Kidney (tissue), 14 donors: ENCODE measurements around the gene TP53BP2. TPM values are rescaled to one million over a fixed set of nuclear protein-coding genes. Genes with fewer than 3 reads are reported as not detected.
A peak's percentile ranks its signal among the peaks of the same experiment; 100 is the strongest.
"Not testable (repeated sequence)": the region's sequence is repeated elsewhere in the genome, so short reads cannot be mapped to it uniquely, and the experiment has no call there.

Experiments used
- DNase-seq, 5 donors: peaks; one replicate each; pipeline ENCODE4 v3.0.0-alpha.2; 2013 to 2020
- FAIRE-seq: peaks from 2 replicates; lab custom pipeline; 2012; peaks lifted over from hg19 to GRCh38; lab: Jason Lieb, UNC
- H3K27ac ChIP-seq, 2 donors: one replicate each; pipeline ENCODE4 v1.7.0; 2013; ENCODE audit warnings: low read depth in 2 of 2, low read length in 2 of 2, inconsistent platforms in 1 of 2
- H3K27me3 ChIP-seq: one replicate; pipeline ENCODE4 v1.7.1; 2013; ENCODE audit warnings: low read length, inconsistent platforms; ENCODE audit not compliant: control insufficient read depth, insufficient read depth
- H3K36me3 ChIP-seq, 3 donors: one replicate each; pipeline versions ENCODE4 v1.7.0 to v1.7.1; 2013; ENCODE audit warnings: low read length in 3 of 3, control low read depth in 1 of 3, inconsistent platforms in 1 of 3; ENCODE audit not compliant: insufficient read depth in 3 of 3, control insufficient read depth in 2 of 3
- H3K4me1 ChIP-seq, 3 donors: one replicate each; pipeline versions ENCODE4 v1.7.0 to v1.7.1; 2013; ENCODE audit warnings: low read length in 3 of 3, inconsistent platforms in 1 of 3, low read depth in 1 of 3; ENCODE audit not compliant: control insufficient read depth in 2 of 3, insufficient read depth in 2 of 3
- H3K4me3 ChIP-seq, 3 donors: one replicate each; pipeline versions ENCODE4 v1.7.0 to v1.8.1; 2013; ENCODE audit warnings: low read length in 3 of 3, control low read depth in 1 of 3, inconsistent platforms in 1 of 3
- H3K9ac ChIP-seq, 3 donors: one replicate each; pipeline versions ENCODE4 v1.7.0 to v1.7.1; 2013; ENCODE audit warnings: low read length in 3 of 3, control low read depth in 1 of 3, inconsistent platforms in 1 of 3
- H3K9me3 ChIP-seq, 3 donors: one replicate each; pipeline versions ENCODE4 v1.7.0 to v1.7.1; 2013; ENCODE audit warnings: low read length in 3 of 3, control low read depth in 1 of 3, inconsistent platforms in 1 of 3; ENCODE audit not compliant: control insufficient read depth in 2 of 3, insufficient read depth in 1 of 3
- CTCF ChIP-seq: IDR thresholded peaks from 3 replicates; pipeline ENCODE4 v1.5.1; 2012; ENCODE audit warnings: mild to moderate bottlenecking, moderate library complexity, borderline replicate concordance; ENCODE audit not compliant: insufficient read depth; ENCODE audit errors: extremely low read depth
- intact Hi-C: fragments of 100-400 bp; cut with DNase I; formaldehyde crosslinking; loops from one replicate; pipeline ENCODE4 v1.11.1; 2022
- polyA plus RNA-seq: library from polyadenylated mRNA; stranded (reverse); fragments of 350-450 nt; fragmentation: Illumina TruSeq; extraction: RNeasy Lipid Tissue Mini Kit (QIAGEN cat#74804); gene quantifications from one replicate; pipeline ENCODE4 v1.2.3, GENCODE V29; 2014; ENCODE audit warnings: low read depth, low replicate concordance; ENCODE audit not compliant: insufficient read depth
- total RNA-seq: library from RNA; stranded (reverse); fragmentation: NEBNext Ultra II Directional; extraction: Animal tissue kit (Norgen Biotek cat#: 25700); gene quantifications from one replicate; pipeline ENCODE4 v1.2.1, GENCODE V29; 2021
- donor health status: control.
- donor health status: control.
- donor health status: control.
- donor health status: control.
- donor health status: control.
- donor health status: DM: yes; HTN: yes; CAD: no.
- donor health status: Normal renal cell carcinoma (clear cell type).

The TP53BP2 gene
- total and polyA plus RNA-seq, 2 donors from 2014 or later: 10.3 to 45.9 TPM

GRCh38 chr1:223742856-223743517, 102.8 kb downstream of the TP53BP2 start:
- H3K27ac ChIP-seq: no peak overlapping the region
- H3K36me3 ChIP-seq: peaks cover 0 to 27% (median 9%) of the 10 kb centered on the region in 3 donors
- H3K4me3 ChIP-seq: no peak overlapping the region
- FAIRE-seq (no peak), DNase-seq (no peak)
- H3K4me1 ChIP-seq: peaks cover 0 to 16% (median 12%) of the 10 kb centered on the region in 3 donors
- H3K27me3 ChIP-seq: no peaks in the 10 kb centered on the region
- H3K9me3 ChIP-seq: no peaks in the 10 kb centered on the region
- intact Hi-C loops: no loop called here
- no peak for TF ChIP-seq CTCF
- peak overlapping the region in 1 of 3 donors; percentile 40 for H3K9ac ChIP-seq

- Histone ChIP-seq H3K9ac (no peak overlapping the region), H3K36me3 (peaks cover 0 to 24% (median 6%) of the 10 kb centered on the region in 3 donors), H3K9me3 (no peaks in the 10 kb centered on the region), H3K27me3 (no peaks in the 10 kb centered on the region), H3K4me3 (no peak overlapping the region), H3K4me1 (peaks cover 0 to 17% (median 10%) of the 10 kb centered on the region in 3 donors), H3K27ac (peak overlapping the region in 1 of 2 donors; percentile 48)
- FAIRE-seq: no peak
- DNase-seq: no peak
- intact Hi-C loops: no loop called here
- no peak for TF ChIP-seq CTCF
These were observed 103.9 kb downstream of the TP53BP2 start for GRCh38 chr1:223741861-223742260.

GRCh38 chr1:223740038-223740736, 105.6 kb downstream of the TP53BP2 start:
- H3K27me3 ChIP-seq, FAIRE-seq, H3K36me3 ChIP-seq, DNase-seq, intact Hi-C loops, H3K9me3 ChIP-seq: not testable (repeated sequence)
- Histone ChIP-seq H3K27ac (peak overlapping the region; percentile 59 to 88), H3K4me3 (peak overlapping the region in 1 of 3 donors; percentile 2), H3K9ac (peak overlapping the region in 1 of 3 donors; percentile 69), H3K4me1 (peaks cover 0 to 17% (median 12%) of the 10 kb centered on the region in 3 donors)
